ENCODE measurements around the gene ERCC6L.
A peak's percentile ranks its signal among the peaks of the same experiment; 100 is the strongest.

The ERCC6L gene

DNA sequence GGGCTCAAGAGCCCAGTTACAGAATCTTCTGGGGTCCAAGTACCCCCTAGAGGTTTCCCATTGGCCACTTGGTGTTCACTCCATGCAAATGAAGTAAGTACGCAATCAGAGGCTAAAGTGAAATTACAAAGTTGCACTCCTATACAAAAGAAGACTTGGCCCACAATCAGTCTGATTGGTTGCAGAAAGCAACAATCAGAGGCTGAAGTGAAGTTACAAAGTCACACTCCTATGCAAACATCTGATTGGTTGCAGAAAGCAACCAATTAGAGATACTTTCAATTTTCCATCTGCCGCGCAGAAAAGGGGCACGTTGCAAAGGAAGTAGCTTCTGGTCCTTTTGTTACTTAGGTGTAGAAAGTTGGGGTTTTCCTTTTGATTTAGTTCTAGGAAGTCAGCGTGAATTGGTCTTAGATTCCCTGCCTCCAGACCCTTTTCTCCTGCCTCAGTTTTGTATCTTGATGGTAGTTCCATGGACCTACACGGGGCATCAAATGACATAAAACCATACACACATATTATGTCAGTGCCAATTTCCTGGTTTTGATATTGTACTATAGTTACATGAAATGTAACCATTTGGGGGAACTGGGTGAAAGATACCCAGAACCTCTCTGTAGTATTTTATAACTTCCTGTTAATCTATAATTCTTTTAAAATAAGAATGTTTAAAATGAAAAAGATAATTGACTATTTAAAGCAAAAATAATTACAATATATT, 69.7 kb downstream of the ERCC6L start:
- DNase-seq (ENCODE audit: low spot score): peak; percentile 65

DNA sequence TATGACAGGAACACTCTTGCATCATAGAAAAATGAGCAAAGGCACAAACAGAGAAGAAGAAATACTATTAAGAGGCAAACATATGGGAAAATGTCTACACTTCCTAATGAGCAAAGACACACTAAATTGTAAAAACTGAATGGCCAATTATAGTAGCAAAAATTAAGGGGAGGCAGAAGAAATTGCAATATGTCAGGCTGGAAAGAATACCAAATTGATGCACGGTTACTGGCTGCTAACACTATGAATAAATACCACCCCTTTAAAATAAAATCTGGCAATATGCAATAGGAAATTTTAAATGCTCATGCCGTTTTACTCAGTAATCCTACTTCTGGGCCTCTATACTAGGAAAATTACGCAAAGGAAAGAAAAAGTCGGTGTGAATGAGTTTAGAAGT, 73.3 kb downstream of the ERCC6L start:
- no peak for DNase-seq (ENCODE audit: low spot score)

DNA sequence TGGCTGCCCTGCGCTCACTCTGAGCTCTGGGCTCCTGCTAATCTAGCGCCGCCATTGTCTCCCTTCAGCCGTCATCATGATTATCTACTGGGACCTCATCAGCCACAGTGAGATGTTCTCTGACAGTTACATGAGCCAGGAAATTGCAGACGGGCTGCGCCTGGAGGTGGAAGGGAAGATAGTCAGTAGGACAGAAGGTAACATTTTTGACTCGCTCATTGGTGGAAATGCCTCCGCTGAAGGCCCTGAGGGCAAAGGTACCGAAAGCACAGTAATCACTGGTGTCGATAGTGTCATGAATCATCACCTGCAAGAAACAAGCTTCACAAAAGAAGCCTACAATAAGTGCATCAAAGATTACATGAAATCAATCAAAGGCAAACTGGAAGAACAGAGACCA, 79.1 kb downstream of the ERCC6L start:
- no peak for DNase-seq (ENCODE audit: low spot score)

DNA sequence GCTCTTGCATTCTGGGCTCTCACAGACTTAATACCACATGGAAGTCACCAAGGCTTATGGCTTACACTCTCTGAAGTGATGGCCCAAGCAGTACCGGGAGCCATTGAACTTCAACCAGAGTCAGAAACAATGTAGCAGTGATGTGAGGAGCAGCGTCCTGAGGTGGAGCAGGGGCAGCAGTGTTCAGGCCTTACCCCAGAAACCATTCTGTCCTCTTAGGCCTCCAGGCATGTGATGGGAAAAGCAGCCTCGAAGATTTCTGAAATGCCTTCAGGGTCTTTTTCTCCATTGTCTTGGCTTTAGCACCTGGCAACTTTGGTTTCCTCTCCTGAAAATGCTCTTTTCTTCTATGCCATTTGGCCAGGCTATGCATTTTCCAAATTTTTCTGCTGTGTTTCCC, 80.1 kb downstream of the ERCC6L start:
- DNase-seq (ENCODE audit: low spot score): no peak

All from CD4-positive, alpha-beta T cell treated with Interleukin-6 at 100 ng/mL for 8 hours (primary cell).